ENCODE data around the gene GRIK1.
A peak's percentile ranks its signal among the peaks of the same experiment; 100 is the strongest.

The GRIK1 gene

GRCh38 chr21:29529139-29529538 is 410.7 kb downstream of the GRIK1 start:
- CTCF ChIA-PET, result interaction anchor here (0.6 kb wide), 1 partner anchor 935 kb away, joined by 3 read pairs; no protein-coding TSS in a partner anchor
- POLR2A ChIA-PET, result no interaction called here
- Histone ChIP-seq H3K27ac (ENCODE audit: extremely low read depth, low read depth, low read length) (no peak overlapping the region), H3K36me3 (ENCODE audit: control insufficient read depth in 2 of 2, insufficient read depth in 1 of 2, low read length in 2 of 2) (no peaks in the 10 kb centered on the region), H3K4me1 (ENCODE audit: control insufficient read depth, insufficient read depth, low read length) (no peaks in the 10 kb centered on the region), H3K9me3 (ENCODE audit: control insufficient read depth, insufficient read depth, low read depth, low read length) (no peaks in the 10 kb centered on the region), H3K4me3 (ENCODE audit: low read depth, low read length) (no peak overlapping the region)
- TF ChIP-seq, protein P1, sequence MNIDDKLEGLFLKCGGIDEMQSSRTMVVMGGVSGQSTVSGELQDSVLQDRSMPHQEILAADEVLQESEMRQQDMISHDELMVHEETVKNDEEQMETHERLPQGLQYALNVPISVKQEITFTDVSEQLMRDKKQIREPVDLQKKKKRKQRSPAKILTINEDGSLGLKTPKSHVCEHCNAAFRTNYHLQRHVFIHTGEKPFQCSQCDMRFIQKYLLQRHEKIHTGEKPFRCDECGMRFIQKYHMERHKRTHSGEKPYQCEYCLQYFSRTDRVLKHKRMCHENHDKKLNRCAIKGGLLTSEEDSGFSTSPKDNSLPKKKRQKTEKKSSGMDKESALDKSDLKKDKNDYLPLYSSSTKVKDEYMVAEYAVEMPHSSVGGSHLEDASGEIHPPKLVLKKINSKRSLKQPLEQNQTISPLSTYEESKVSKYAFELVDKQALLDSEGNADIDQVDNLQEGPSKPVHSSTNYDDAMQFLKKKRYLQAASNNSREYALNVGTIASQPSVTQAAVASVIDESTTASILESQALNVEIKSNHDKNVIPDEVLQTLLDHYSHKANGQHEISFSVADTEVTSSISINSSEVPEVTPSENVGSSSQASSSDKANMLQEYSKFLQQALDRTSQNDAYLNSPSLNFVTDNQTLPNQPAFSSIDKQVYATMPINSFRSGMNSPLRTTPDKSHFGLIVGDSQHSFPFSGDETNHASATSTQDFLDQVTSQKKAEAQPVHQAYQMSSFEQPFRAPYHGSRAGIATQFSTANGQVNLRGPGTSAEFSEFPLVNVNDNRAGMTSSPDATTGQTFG (tag by site-specific recombination; IDR thresholded peaks at IDR 0.05; ENCODE audit: borderline replicate concordance), result no peak
- TF ChIP-seq ZNF768 (tag by site-specific recombination; IDR thresholded peaks at IDR 0.05) (no peak), GLI2 (tag by site-specific recombination; IDR thresholded peaks at IDR 0.05; ENCODE audit: borderline replicate concordance, low read depth) (no peak), GFI1B (tag by site-specific recombination; IDR thresholded peaks at IDR 0.05) (no peak), ZNF175 (tag by site-specific recombination; IDR thresholded peaks at IDR 0.05) (no peak), ZNF513 (tag by site-specific recombination; IDR thresholded peaks at IDR 0.05) (no peak), ZNF830 (tag by site-specific recombination; IDR thresholded peaks at IDR 0.05; ENCODE audit: low read depth) (no peak), TCF7L2 (IDR thresholded peaks at IDR 0.05; ENCODE audit: borderline replicate concordance, low read depth, low read length) (no peak), ZFP41 (tag by site-specific recombination; IDR thresholded peaks at IDR 0.05; ENCODE audit: borderline replicate concordance) (no peak), ZSCAN23 (tag by site-specific recombination; IDR thresholded peaks at IDR 0.05) (no peak), ZNF670 (tag by site-specific recombination; IDR thresholded peaks at IDR 0.05; ENCODE audit: low read depth) (no peak), ZNF24 (tag by site-specific recombination; IDR thresholded peaks at IDR 0.05) (no peak)

- no peak overlapping the region for H3K27ac ChIP-seq (ENCODE audit: extremely low read depth, low read depth, low read length)
- no peaks in the 10 kb centered on the region for H3K9me3 ChIP-seq (ENCODE audit: control insufficient read depth, insufficient read depth, low read depth, low read length)
- H3K36me3 ChIP-seq (ENCODE audit: control insufficient read depth in 2 of 2, insufficient read depth in 1 of 2, low read length in 2 of 2), result no peaks in the 10 kb centered on the region
- POLR2A ChIA-PET, result no interaction called here
- H3K4me3 ChIP-seq (ENCODE audit: low read depth, low read length), result no peak overlapping the region
- no peaks in the 10 kb centered on the region for H3K4me1 ChIP-seq (ENCODE audit: control insufficient read depth, insufficient read depth, low read length)
- CTCF ChIA-PET, result interaction anchor here (1.3 kb wide), 1 partner anchor 27 kb away, joined by 3 read pairs; no protein-coding TSS in a partner anchor
- TF ChIP-seq, protein P2, sequence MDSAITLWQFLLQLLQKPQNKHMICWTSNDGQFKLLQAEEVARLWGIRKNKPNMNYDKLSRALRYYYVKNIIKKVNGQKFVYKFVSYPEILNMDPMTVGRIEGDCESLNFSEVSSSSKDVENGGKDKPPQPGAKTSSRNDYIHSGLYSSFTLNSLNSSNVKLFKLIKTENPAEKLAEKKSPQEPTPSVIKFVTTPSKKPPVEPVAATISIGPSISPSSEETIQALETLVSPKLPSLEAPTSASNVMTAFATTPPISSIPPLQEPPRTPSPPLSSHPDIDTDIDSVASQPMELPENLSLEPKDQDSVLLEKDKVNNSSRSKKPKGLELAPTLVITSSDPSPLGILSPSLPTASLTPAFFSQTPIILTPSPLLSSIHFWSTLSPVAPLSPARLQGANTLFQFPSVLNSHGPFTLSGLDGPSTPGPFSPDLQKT (IDR thresholded peaks at IDR 0.05; ENCODE audit: borderline replicate concordance, low read depth, low read length), result no peak
- no peak for TF ChIP-seq ZNF449 (tag by site-specific recombination; IDR thresholded peaks at IDR 0.05)
- TF ChIP-seq ZBTB1 (tag by site-specific recombination; IDR thresholded peaks at IDR 0.05), result no peak
- TF ChIP-seq ZEB2 (tag by site-specific recombination; IDR thresholded peaks at IDR 0.05), result no peak
- peak; percentile 65 for TF ChIP-seq SETDB1 (IDR thresholded peaks at IDR 0.05; ENCODE audit: insufficient read length, low read length)
- no peak for TF ChIP-seq ZNF132 (tag by site-specific recombination; IDR thresholded peaks at IDR 0.05; ENCODE audit: borderline replicate concordance)
Observed at GRCh38 chr21:29526545-29526944, 413.3 kb downstream of the GRIK1 start.
